Astrocyte (in vitro differentiated cells and primary cell): ENCODE results near the gene CRACDL. TPM values are rescaled to one million over a fixed set of nuclear protein-coding genes. Genes with fewer than 3 reads are reported as not detected.

Experiments used
- DNase-seq: peaks from one replicate; pipeline ENCODE4 v3.0.0-alpha.2; 2010; ENCODE audit warnings: low read depth
- FAIRE-seq: peaks from 2 replicates; lab custom pipeline; 2011; peaks lifted over from hg19 to GRCh38; lab: Jason Lieb, UNC
- H2AFZ ChIP-seq: 2 replicates; pipeline ENCODE4 v1.6.0; 2012; ENCODE audit warnings: low read depth, low read length, inconsistent platforms
- H3K27ac ChIP-seq: 2 replicates; pipeline ENCODE4 v1.5.1; 2011; ENCODE audit warnings: low read depth, low read length, inconsistent platforms
- H3K27me3 ChIP-seq: 2 replicates; pipeline ENCODE4 v1.6.0; 2011; ENCODE audit warnings: low read length, inconsistent platforms; ENCODE audit not compliant: insufficient read depth
- H3K36me3 ChIP-seq: 2 replicates; pipeline ENCODE4 v1.5.1; 2011; ENCODE audit warnings: low read length, inconsistent platforms; ENCODE audit not compliant: insufficient read depth
- H3K4me1 ChIP-seq: 2 replicates; pipeline ENCODE4 v1.5.1; 2011; ENCODE audit warnings: low read length, inconsistent platforms; ENCODE audit not compliant: insufficient read depth
- H3K4me2 ChIP-seq: 2 replicates; pipeline ENCODE4 v1.6.0; 2012; ENCODE audit warnings: low read length, inconsistent platforms
- H3K4me3 ChIP-seq: 2 replicates; pipeline ENCODE4 v1.5.1; 2011; ENCODE audit warnings: low read depth, mild to moderate bottlenecking, low read length, inconsistent platforms; ENCODE audit not compliant: insufficient read depth
- H3K79me2 ChIP-seq: 2 replicates; pipeline ENCODE4 v1.6.0; 2012; ENCODE audit warnings: mild to moderate bottlenecking, low read length, inconsistent platforms; ENCODE audit not compliant: insufficient read depth
- H3K9ac ChIP-seq: 2 replicates; pipeline ENCODE4 v1.6.0; 2012; ENCODE audit warnings: mild to moderate bottlenecking, low read length, inconsistent platforms
- H3K9me3 ChIP-seq: 2 replicates; pipeline ENCODE4 v1.5.1; 2012; ENCODE audit warnings: low read depth, mild to moderate bottlenecking, low read length, inconsistent platforms; ENCODE audit not compliant: insufficient read depth
- H4K20me1 ChIP-seq: 2 replicates; pipeline ENCODE4 v1.6.0; 2012; ENCODE audit warnings: low read length, inconsistent platforms; ENCODE audit not compliant: insufficient read depth
- H3K27ac Mint-ChIP-seq: one replicate; pipeline ENCODE4 v1.8.0; 2021; ENCODE audit warnings: mild to moderate bottlenecking, mixed read lengths; ENCODE audit not compliant: unreplicated experiment
- H3K27me3 Mint-ChIP-seq: one replicate; pipeline ENCODE4 v1.8.0; 2021; ENCODE audit warnings: low read depth, mixed read lengths; ENCODE audit not compliant: unreplicated experiment
- H3K36me3 Mint-ChIP-seq: one replicate; pipeline ENCODE4 v1.8.0; 2021; ENCODE audit warnings: low read depth, mixed read lengths; ENCODE audit not compliant: unreplicated experiment
- H3K4me1 Mint-ChIP-seq: one replicate; pipeline ENCODE4 v1.8.0; 2021; ENCODE audit warnings: low read depth, mixed read lengths; ENCODE audit not compliant: unreplicated experiment
- H3K4me3 Mint-ChIP-seq: one replicate; pipeline ENCODE4 v1.8.0; 2021; ENCODE audit warnings: mild to moderate bottlenecking, moderate library complexity, mixed read lengths; ENCODE audit not compliant: unreplicated experiment
- H3K9me3 Mint-ChIP-seq: one replicate; pipeline ENCODE4 v1.8.0; 2021; ENCODE audit warnings: mild to moderate bottlenecking, mixed read lengths; ENCODE audit not compliant: unreplicated experiment
- EZH2 ChIP-seq: IDR thresholded peaks from 2 replicates; pipeline ENCODE4 v1.6.1; 2012; ENCODE audit warnings: mild to moderate bottlenecking, low read length, inconsistent platforms; ENCODE audit not compliant: insufficient read depth
- total RNA-seq: library from RNA; stranded (reverse); gene quantifications from 2 replicates; pipeline ENCODE4 v1.2.1, GENCODE V29; 2021
- TF ChIP-seq, protein P1 (sequence below): IDR thresholded peaks from 2 replicates; pipeline ENCODE4 v1.5.1; 2011; ENCODE audit warnings: low read depth, mild to moderate bottlenecking, inconsistent platforms, low read length, moderate library complexity; ENCODE audit not compliant: insufficient read depth

CRACDL gene
- total RNA-seq, 1 donor from 2014 or later, result 1.8 TPM

DNA sequence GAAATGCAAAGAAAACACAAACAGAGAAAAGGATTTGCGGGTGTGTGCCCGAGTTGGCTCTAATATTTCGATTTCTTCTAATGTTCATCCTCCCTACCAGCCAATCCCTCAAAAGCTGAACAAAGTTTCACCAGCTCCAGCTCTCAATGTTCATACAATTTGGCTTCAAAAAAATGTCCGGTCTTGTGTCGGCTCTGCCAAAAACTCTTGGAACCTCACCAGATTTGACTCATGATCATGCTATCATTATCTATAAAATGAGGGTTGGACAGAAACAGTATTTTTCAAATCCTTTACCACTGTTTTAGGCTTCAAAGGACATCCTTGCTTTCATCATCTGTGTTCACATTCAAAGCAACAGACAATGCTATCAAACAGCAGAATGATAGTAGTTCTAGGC is 88.2 kb downstream of the CRACDL start:
- no peak overlapping the region for H3K4me3 ChIP-seq
- Mint-ChIP-seq H3K4me3 (no peak overlapping the region), H3K4me1 (peaks cover 3% of the 10 kb centered on the region), H3K36me3 (peaks cover 3% of the 10 kb centered on the region), H3K27ac (no peak overlapping the region), H3K27me3 (peaks cover 9% of the 10 kb centered on the region), H3K9me3 (no peaks in the 10 kb centered on the region)
- H3K27ac ChIP-seq, result no peak overlapping the region
- H3K27me3 ChIP-seq, result peaks cover 6% of the 10 kb centered on the region
- H3K4me2 ChIP-seq, result no peak overlapping the region
- H2AFZ ChIP-seq, result no peak overlapping the region
- no peak for DNase-seq
- no peak for FAIRE-seq
- TF ChIP-seq, protein P1, sequence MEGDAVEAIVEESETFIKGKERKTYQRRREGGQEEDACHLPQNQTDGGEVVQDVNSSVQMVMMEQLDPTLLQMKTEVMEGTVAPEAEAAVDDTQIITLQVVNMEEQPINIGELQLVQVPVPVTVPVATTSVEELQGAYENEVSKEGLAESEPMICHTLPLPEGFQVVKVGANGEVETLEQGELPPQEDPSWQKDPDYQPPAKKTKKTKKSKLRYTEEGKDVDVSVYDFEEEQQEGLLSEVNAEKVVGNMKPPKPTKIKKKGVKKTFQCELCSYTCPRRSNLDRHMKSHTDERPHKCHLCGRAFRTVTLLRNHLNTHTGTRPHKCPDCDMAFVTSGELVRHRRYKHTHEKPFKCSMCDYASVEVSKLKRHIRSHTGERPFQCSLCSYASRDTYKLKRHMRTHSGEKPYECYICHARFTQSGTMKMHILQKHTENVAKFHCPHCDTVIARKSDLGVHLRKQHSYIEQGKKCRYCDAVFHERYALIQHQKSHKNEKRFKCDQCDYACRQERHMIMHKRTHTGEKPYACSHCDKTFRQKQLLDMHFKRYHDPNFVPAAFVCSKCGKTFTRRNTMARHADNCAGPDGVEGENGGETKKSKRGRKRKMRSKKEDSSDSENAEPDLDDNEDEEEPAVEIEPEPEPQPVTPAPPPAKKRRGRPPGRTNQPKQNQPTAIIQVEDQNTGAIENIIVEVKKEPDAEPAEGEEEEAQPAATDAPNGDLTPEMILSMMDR, result no peak
- H3K9ac ChIP-seq, result no peak overlapping the region
- no peaks in the 10 kb centered on the region for H4K20me1 ChIP-seq
- H3K4me1 ChIP-seq, result no peaks in the 10 kb centered on the region
- H3K79me2 ChIP-seq, result no peaks in the 10 kb centered on the region
- H3K9me3 ChIP-seq, result no peaks in the 10 kb centered on the region
- no peaks in the 10 kb centered on the region for H3K36me3 ChIP-seq

DNA sequence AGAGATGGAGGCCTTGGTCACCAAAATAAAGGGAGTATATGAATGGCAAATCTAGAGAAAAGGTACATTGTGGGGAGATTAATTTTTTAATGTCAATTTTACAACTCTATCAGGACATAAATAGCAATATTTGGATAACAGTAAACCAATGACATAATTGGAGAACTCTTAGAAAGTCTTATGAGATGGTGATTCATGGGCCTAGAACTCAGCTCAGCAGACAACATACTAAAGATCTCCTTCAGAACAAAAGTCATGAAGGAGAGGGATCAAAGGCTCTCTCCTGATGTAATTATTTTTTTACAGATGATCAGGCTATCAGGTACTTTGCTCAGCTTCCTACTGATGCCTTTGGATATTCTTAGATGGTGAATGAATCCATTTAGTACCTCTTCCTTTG is 90.0 kb downstream of the CRACDL start:
- DNase-seq (no peak), FAIRE-seq (no peak)
- Mint-ChIP-seq H3K4me3 (no peak overlapping the region), H3K27me3 (peaks cover 4% of the 10 kb centered on the region), H3K4me1 (peaks cover 6% of the 10 kb centered on the region), H3K27ac (no peak overlapping the region), H3K9me3 (no peaks in the 10 kb centered on the region), H3K36me3 (peaks cover 3% of the 10 kb centered on the region)
- Histone ChIP-seq H3K4me1 (no peaks in the 10 kb centered on the region), H3K9ac (no peak overlapping the region), H4K20me1 (no peaks in the 10 kb centered on the region), H3K27ac (no peak overlapping the region), H2AFZ (no peak overlapping the region), H3K36me3 (no peaks in the 10 kb centered on the region), H3K4me3 (no peak overlapping the region), H3K4me2 (no peak overlapping the region), H3K27me3 (peaks cover 2% of the 10 kb centered on the region), H3K9me3 (no peaks in the 10 kb centered on the region), H3K79me2 (no peaks in the 10 kb centered on the region)
- TF ChIP-seq, protein P1, result no peak
- TF ChIP-seq EZH2, result no peak

DNA sequence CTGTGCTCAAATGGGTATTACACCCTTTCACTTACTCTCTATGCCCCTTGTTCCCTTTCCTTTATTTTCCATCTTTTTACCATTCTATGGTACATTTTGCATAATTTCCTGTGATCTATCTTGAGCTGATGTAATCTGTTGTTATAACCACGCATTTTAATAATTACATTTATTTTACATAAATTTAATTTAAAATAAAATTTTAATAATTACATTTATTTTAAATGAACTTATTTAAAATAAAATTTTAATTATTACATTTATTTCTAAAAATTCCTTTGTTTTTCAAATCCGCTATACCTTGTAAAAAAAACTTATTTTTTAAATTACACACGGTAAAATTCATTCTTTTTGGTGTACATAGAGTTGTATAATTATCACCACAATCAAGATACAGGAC is 93.9 kb downstream of the CRACDL start:
- Histone ChIP-seq H2AFZ (no peak overlapping the region), H4K20me1 (no peaks in the 10 kb centered on the region), H3K4me2 (no peak overlapping the region), H3K27ac (no peak overlapping the region), H3K4me3 (no peak overlapping the region), H3K9ac (no peak overlapping the region), H3K79me2 (no peaks in the 10 kb centered on the region), H3K27me3 (no peaks in the 10 kb centered on the region), H3K4me1 (no peaks in the 10 kb centered on the region), H3K36me3 (no peaks in the 10 kb centered on the region), H3K9me3 (no peaks in the 10 kb centered on the region)
- Mint-ChIP-seq H3K36me3 (no peaks in the 10 kb centered on the region), H3K27me3 (peaks cover under 1% of the 10 kb centered on the region), H3K27ac (no peak overlapping the region), H3K9me3 (no peaks in the 10 kb centered on the region), H3K4me3 (no peak overlapping the region), H3K4me1 (peaks cover 14% of the 10 kb centered on the region)
- DNase-seq (no peak), FAIRE-seq (no peak)
- TF ChIP-seq, protein P1, result no peak
- TF ChIP-seq EZH2, result no peak
